GM21825 (cell line): ENCODE data around the gene PTPRN2.

Experiments
- ATAC-seq: cut with Tn5 transposase; IDR thresholded peaks from one replicate; pipeline ENCODE4 v1.9.1; 2021; ENCODE audit warnings: mild to moderate bottlenecking, moderate library complexity; ENCODE audit not compliant: unreplicated experiment

Gene PTPRN2

GRCh38 chr7:157840174-157840913, 747.3 kb downstream of the PTPRN2 start:
- no peak for ATAC-seq

GRCh38 chr7:157839672-157840167, 747.9 kb downstream of the PTPRN2 start:
- ATAC-seq: no peak

GRCh38 chr7:157839226-157839625, 748.4 kb downstream of the PTPRN2 start:
- no peak for ATAC-seq

- ATAC-seq: no peak
Measured at GRCh38 chr7:157837561-157837960, 750.1 kb downstream of the PTPRN2 start.

GRCh38 chr7:157837047-157837446, 750.6 kb downstream of the PTPRN2 start:
- no peak for ATAC-seq

DNA sequence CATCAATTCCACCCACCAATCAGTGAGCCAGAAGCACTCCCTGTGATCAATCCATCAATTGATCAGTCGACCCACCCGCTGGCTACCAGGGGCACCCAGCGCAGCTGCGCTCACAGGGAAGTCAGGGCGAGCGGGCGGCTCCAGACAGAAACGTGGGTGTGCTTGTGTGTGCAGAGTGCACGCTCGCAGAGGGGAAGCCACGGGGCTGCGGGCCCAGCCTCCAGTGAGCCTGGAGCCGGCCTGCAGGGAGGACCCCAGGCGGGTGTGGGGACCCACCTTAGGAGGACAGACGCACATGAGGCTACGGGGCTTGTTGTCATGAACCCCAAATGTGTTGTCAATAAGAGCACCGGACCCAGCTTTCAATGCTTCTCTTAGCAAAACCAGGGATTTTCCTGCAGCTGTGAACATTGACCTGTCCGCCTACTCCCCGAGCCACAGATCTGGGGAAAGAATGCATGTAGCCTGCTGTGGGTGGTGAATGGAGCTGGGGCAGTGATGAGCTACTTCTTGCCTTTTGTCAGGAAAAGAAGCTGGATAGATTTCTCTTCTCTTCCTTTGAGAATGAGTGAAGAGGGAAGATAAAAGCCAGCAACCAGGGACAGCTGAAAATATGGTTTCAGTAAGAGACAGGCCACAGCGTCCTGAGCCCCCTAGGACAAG, 753.0 kb downstream of the PTPRN2 start:
- no peak for ATAC-seq

GRCh38 chr7:157832866-157833607, 754.6 kb downstream of the PTPRN2 start:
- ATAC-seq: no peak

- no peak for ATAC-seq
Measured at GRCh38 chr7:157832421-157832820, 755.2 kb downstream of the PTPRN2 start.

- ATAC-seq: no peak
Measured at GRCh38 chr7:157832006-157832405, 755.6 kb downstream of the PTPRN2 start.

GRCh38 chr7:157831143-157831905, 756.3 kb downstream of the PTPRN2 start:
- no peak for ATAC-seq

DNA sequence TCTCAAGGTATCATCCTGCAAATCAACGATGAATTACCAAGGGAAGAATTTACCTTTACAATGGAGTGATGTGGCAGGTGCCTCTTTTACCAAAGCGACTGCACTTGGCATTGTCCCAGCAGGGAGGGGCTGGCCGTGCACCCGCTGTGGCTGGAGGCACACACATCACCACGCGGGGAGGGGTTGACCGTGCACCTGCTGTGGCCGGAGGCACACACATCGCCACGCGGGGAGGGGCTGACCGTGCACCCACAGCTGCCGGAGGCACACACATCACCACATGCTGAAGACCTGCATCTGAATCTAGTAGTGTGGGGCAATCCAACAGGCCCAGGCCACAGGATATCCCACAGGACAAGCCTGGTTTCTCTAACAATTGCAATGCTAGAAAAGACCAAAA, 757.3 kb downstream of the PTPRN2 start:
- no peak for ATAC-seq

- no peak for ATAC-seq
Measured at GRCh38 chr7:157829491-157829890, 758.1 kb downstream of the PTPRN2 start.

GRCh38 chr7:157828881-157829280, 758.7 kb downstream of the PTPRN2 start:
- ATAC-seq: no peak

GRCh38 chr7:157828190-157828589, 759.4 kb downstream of the PTPRN2 start:
- no peak for ATAC-seq

DNA sequence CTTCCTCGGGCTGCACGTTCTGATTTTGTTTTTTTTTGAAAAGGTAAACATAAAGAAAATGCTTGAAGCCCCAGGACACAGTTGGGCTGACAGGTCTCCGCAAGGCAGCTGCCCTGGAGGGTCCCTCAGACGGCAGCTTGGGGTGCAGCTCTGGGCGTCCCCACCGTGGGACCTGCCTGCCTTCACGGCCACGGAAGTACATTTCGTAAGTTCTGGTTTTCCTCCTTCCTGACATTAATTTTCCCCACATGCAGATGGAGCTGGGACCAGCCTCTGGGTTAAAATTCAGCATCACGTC, 759.8 kb downstream of the PTPRN2 start:
- ATAC-seq: no peak

- ATAC-seq: no peak
Measured at GRCh38 chr7:157827045-157827862, 760.4 kb downstream of the PTPRN2 start.

DNA sequence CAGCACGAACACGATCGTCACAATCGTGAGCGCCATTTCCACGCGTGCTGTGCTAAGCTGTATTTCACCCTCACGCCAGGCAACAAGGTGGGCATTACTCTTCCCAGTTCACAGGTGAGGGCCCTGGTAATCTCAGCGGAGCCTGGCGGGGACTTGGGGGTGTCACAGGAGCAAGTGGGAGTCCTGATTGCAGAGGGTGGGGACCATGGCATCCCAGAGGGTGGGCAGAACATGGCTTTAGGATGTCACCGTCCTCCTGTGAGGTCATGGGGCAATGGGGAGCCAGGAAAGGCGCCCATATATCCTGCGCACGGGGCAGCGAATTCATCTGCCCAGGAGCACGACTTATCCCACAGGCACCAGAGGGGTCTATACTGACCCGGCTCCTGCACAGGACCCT, 761.1 kb downstream of the PTPRN2 start:
- no peak for ATAC-seq

DNA sequence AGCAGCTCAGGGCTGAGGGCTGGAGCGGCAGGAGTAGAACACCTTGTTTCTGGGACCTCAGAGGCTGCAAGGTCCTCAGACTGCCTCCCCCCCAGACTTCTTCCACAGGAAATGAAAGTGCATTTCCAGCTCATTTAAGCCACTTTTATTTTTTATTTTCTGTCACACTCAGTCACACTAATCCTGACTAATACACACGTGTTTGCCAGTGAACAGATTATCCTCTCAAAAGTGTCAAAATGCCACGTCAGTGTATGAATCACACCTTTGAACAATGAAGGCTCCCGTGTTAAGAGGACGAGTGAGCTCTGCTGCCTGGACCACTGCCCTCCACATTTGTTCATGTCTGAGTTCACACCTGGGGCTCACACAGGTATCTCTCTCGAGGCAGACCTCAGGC, 762.3 kb downstream of the PTPRN2 start:
- no peak for ATAC-seq

DNA sequence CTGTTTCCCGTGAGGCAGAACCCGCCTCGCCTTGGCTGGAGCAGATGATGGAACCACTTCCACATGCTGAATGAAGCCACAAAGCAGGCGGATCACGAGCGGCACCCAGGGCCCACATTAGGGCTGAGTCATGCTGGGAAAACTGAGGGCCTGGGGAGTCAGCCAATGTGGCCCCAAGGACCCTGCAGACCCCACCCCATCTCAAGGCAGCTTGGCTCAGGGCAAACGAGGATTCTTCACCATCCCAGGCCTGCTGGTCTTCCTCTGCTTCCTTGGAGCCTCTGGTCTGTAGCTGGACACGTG, 762.9 kb downstream of the PTPRN2 start:
- no peak for ATAC-seq

DNA sequence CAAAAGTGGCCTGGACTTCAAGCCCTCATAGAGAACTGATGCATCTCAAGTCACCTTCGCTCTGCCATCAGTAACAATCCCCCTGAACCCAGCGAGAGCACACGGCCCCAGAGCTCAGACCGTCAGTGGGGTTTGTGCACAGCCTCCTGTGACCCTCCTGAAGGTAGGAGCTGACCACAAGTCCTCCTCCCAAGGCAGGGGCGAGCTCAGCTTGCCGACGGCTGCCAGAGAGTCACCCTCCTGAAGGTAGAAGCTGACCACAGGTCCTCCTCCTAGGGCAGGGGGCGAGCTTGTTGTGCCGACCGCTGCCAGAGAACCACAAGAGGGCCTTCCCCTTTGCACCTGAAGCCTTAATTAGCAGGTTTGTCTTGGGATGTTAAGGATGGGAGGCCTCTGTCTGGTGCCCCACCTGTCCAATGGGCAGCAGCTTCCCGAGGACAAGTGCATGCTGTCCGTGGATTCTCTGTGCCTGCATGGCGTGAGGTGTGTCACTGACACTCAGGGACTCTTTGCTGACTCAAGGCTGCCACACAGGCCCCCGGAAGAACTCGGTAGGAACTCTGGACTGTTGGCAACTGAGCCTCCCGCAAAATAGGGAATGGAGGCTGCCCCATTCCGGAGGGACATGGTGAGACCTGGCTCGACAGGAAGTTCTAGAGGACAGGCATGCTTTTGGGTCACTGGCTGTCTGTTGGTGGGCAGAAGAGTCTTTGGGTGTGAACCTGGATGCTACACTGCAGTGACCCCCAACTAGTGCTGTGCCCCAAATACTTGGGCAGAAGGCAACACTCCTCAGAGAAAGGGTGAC, 763.4 kb downstream of the PTPRN2 start:
- ATAC-seq: no peak
